K562 (cell line): ENCODE data around the gene SLC39A3. TPM values are rescaled to one million over a fixed set of nuclear protein-coding genes. Genes with fewer than 3 reads are reported as not detected.

ENCODE experiments used
- E2F6 ChIP-seq, 2 experiments: IDR thresholded peaks; 2 replicates each; pipeline ENCODE4 v1.6.1; 2011; ENCODE audit warnings: borderline replicate concordance in 1 of 2, control low read depth in 1 of 2, low read depth in 1 of 2, low read length in 1 of 2, mild to moderate bottlenecking in 1 of 2, mixed read lengths in 1 of 2, moderate library complexity in 1 of 2; ENCODE audit not compliant: insufficient read depth in 1 of 2, insufficient read length in 1 of 2, poor library complexity in 1 of 2, severe bottlenecking in 1 of 2; ENCODE audit errors: extremely low read depth in 1 of 2
- POLR2H ChIP-seq: IDR thresholded peaks from 2 replicates; pipeline ENCODE4 v1.6.1; 2016; ENCODE audit warnings: missing genetic modification characterization, low read depth, mild to moderate bottlenecking, control low read depth, missing compliant biosample characterization, moderate library complexity
- PURB ChIP-seq: sonication (generic); formaldehyde crosslinking; IDR thresholded peaks from 2 replicates; pipeline ENCODE4 v1.9.0; 2021; ENCODE audit warnings: low read depth, mild to moderate bottlenecking, missing genetic modification reagents
- SIN3A ChIP-seq, 2 experiments: fragments of 150-350 bp in 1 of 2; IDR thresholded peaks; 2 replicates each; pipeline ENCODE4 v1.6.1; 2011 to 2016; ENCODE audit warnings: borderline replicate concordance in 2 of 2, low read depth in 2 of 2, low read length in 2 of 2, mild to moderate bottlenecking in 2 of 2, moderate library complexity in 2 of 2; ENCODE audit not compliant: control insufficient read depth in 1 of 2
- VEZF1 ChIP-seq: fragments of 200-800 bp; sonication (Bioruptor generic); IDR thresholded peaks from 2 replicates; pipeline ENCODE4 v1.6.1; 2017; ENCODE audit warnings: missing genetic modification characterization, missing compliant biosample characterization
- ZNF217 ChIP-seq: sonication (generic); formaldehyde crosslinking; IDR thresholded peaks from 2 replicates; pipeline ENCODE4 v1.8.0; 2022; ENCODE audit warnings: mild to moderate bottlenecking, missing genetic modification reagents
- polyA plus RNA-seq, 8 experiments: library from polyadenylated mRNA; depleted of rRNA in 4 of 8; stranded (reverse) in 5 of 8; unstranded in 3 of 8; fragments of >200 nt; fragmentation: Nextera tagmentation in 2 of 8; fragmentation: Illumina TruSeq in 1 of 8; extraction: Ambion mirVana in 2 of 8; extraction: Trizol in 1 of 8; gene quantifications; 2 replicates each; pipeline versions ENCODE4 v1.2.1 to v1.2.3, GENCODE V29; 2011 to 2014; ENCODE audit warnings: inconsistent platforms in 1 of 8, missing spikeins in 1 of 8
- total RNA-seq, 7 experiments: library from RNA; depleted of rRNA in 6 of 7; stranded (reverse); fragments of >200 nt in 6 of 7; fragmentation: Illumina TruSeq in 2 of 7; extraction: Trizol in 2 of 7; gene quantifications; 2 replicates each; pipeline versions ENCODE4 v1.2.1 to v1.2.3, GENCODE V29; 2011 to 2021; ENCODE audit warnings: low replicate concordance in 1 of 7

SLC39A3 gene
- total and polyA plus RNA-seq, 9 of the 15 experiments (the other 6 are each of a cell fraction or from before 2014, with no cell fraction given), result 2.3 to 215 (median 127) TPM

- TF ChIP-seq VEZF1, result peak; percentile 65
- TF ChIP-seq E2F6 (IDR thresholded peaks at IDR 0.05; ENCODE audit: borderline replicate concordance in 1 of 2, extremely low read depth in 1 of 2, insufficient read depth in 1 of 2, insufficient read length in 1 of 2, low read depth in 1 of 2, low read length in 1 of 2, poor library complexity in 1 of 2, severe bottlenecking in 1 of 2), result peak in 1 of 2 experiments; percentile 38
- no peak for TF ChIP-seq PURB
- no peak for TF ChIP-seq ZNF217 (CRISPR knock-in tag)
- peak in 1 of 2 experiments; percentile 46; a peak in 1 of 4 replicates for TF ChIP-seq SIN3A (IDR thresholded peaks at IDR 0.05; ENCODE audit: borderline replicate concordance in 2 of 2, control insufficient read depth in 1 of 2, low read depth in 2 of 2, low read length in 2 of 2)
- TF ChIP-seq POLR2H (tag), result no peak
Observed at GRCh38 chr19:2720777-2721569, 18.8 kb downstream of the SLC39A3 start, which contains the start of gene DIRAS1 (continued).
